ENCODE measurements around the gene HERC4.
"Not testable (repeated sequence)": the region's sequence is repeated elsewhere in the genome, so short reads cannot be mapped to it uniquely, and the experiment has no call there.

HERC4 gene

GRCh38 chr10:68087685-68088401 is 12.8 kb upstream of the HERC4 start:
- no peak for DNase-seq

- DNase-seq, result no peak
These were observed 12.0 kb upstream of the HERC4 start for GRCh38 chr10:68086910-68087684.

- no peak for DNase-seq
These were observed 10.9 kb upstream of the HERC4 start for GRCh38 chr10:68086011-68086410.

GRCh38 chr10:68084469-68084868 is 9.4 kb upstream of the HERC4 start:
- DNase-seq, result no peak

GRCh38 chr10:68083953-68084352 is 8.9 kb upstream of the HERC4 start:
- DNase-seq, result no peak

GRCh38 chr10:68082872-68083271 is 7.8 kb upstream of the HERC4 start:
- peak; percentile 49 for DNase-seq

- no peak for DNase-seq
These were observed 6.8 kb upstream of the HERC4 start for GRCh38 chr10:68081916-68082315.

- DNase-seq, result no peak
These were observed 5.9 kb upstream of the HERC4 start for GRCh38 chr10:68080853-68081431.

GRCh38 chr10:68079434-68079833 is 4.4 kb upstream of the HERC4 start:
- no peak for DNase-seq

- no peak for DNase-seq
These were observed 1.9 kb upstream of the HERC4 start for GRCh38 chr10:68077026-68077425.

- DNase-seq, result not testable (repeated sequence)
These were observed 998 bp upstream of the HERC4 start for GRCh38 chr10:68076081-68076480.

GRCh38 chr10:68075550-68076004 is 494 bp upstream of the HERC4 start:
- no peak for DNase-seq

GRCh38 chr10:68074031-68074774 is 880 bp downstream of the HERC4 start:
- DNase-seq, result no peak

GRCh38 chr10:68073631-68074030 is 1.5 kb downstream of the HERC4 start:
- DNase-seq, result no peak

GRCh38 chr10:68067508-68067907 is 7.6 kb downstream of the HERC4 start:
- DNase-seq, result no peak

GRCh38 chr10:68067029-68067428 is 8.1 kb downstream of the HERC4 start:
- DNase-seq, result peak; percentile 16

- DNase-seq, result peak; percentile 32
These were observed 21.5 kb downstream of the HERC4 start for GRCh38 chr10:68053553-68053952.

- peak; percentile 21 for DNase-seq
These were observed 22.6 kb downstream of the HERC4 start for GRCh38 chr10:68052463-68052862.

- no peak for DNase-seq
These were observed 25.6 kb downstream of the HERC4 start for GRCh38 chr10:68049289-68050078.

- DNase-seq, result no peak
These were observed 27.3 kb downstream of the HERC4 start for GRCh38 chr10:68047554-68048327.

GRCh38 chr10:68047122-68047521 is 28.0 kb downstream of the HERC4 start:
- no peak for DNase-seq

GRCh38 chr10:68046642-68047041 is 28.4 kb downstream of the HERC4 start:
- DNase-seq, result no peak

Measured in fibroblast of upper back skin (primary cell).